GM19438 (cell line): ENCODE results near the gene TBC1D10A.

Experiments used
- ATAC-seq: cut with Tn5 transposase; IDR thresholded peaks from one replicate; pipeline ENCODE4 v1.9.1; 2021; ENCODE audit warnings: low read depth; ENCODE audit not compliant: unreplicated experiment

The TBC1D10A gene

GRCh38 chr22:30326706-30327362 lies at the start of gene TBC1D10A:
Gene TBC1D10A, minus strand, starts transcription at chr22:30326941. Its CDS starts 60 bp downstream, at chr22:30326881.
- peak; percentile 86 for ATAC-seq

GRCh38 chr22:30375312-30375849 lies 48.6 kb upstream of the TBC1D10A start:
- no peak for ATAC-seq

- ATAC-seq = no peak
Observed at GRCh38 chr22:30373331-30374325, 46.9 kb upstream of the TBC1D10A start.

- no peak for ATAC-seq
Observed at GRCh38 chr22:30372915-30373314, 46.2 kb upstream of the TBC1D10A start.

GRCh38 chr22:30371981-30372380 lies 45.2 kb upstream of the TBC1D10A start:
- no peak for ATAC-seq

- ATAC-seq = no peak
Observed at GRCh38 chr22:30371321-30371720, 44.6 kb upstream of the TBC1D10A start.

- no peak for ATAC-seq
Observed at GRCh38 chr22:30370641-30371230, 44.0 kb upstream of the TBC1D10A start.

- no peak for ATAC-seq
Observed at GRCh38 chr22:30368420-30368819, 41.7 kb upstream of the TBC1D10A start.

- ATAC-seq = no peak
Observed at GRCh38 chr22:30365891-30366290, 39.1 kb upstream of the TBC1D10A start.

GRCh38 chr22:30362651-30363281 lies 36.0 kb upstream of the TBC1D10A start:
- ATAC-seq = no peak

- ATAC-seq = no peak
Observed at GRCh38 chr22:30361916-30362650, 35.3 kb upstream of the TBC1D10A start.

GRCh38 chr22:30358541-30358940 lies 31.8 kb upstream of the TBC1D10A start:
- ATAC-seq = no peak

- no peak for ATAC-seq
Observed at GRCh38 chr22:30357650-30358215, 31.0 kb upstream of the TBC1D10A start.

- ATAC-seq = no peak
Observed at GRCh38 chr22:30357236-30357570, 30.5 kb upstream of the TBC1D10A start.

- peak; percentile 90 for ATAC-seq
Observed at GRCh38 chr22:30356449-30357235, 29.9 kb upstream of the TBC1D10A start, which contains the start of the genes CCDC157 and SF3A1. Gene CCDC157, plus strand, starts transcription at chr22:30357007. Its CDS starts 8,994 bp downstream, at chr22:30366001. Gene SF3A1, minus strand, starts transcription at chr22:30356894. Its CDS starts 102 bp downstream, at chr22:30356792.

- no peak for ATAC-seq
Observed at GRCh38 chr22:30354644-30355043, 27.9 kb upstream of the TBC1D10A start.

- ATAC-seq = no peak
Observed at GRCh38 chr22:30351226-30351625, 24.5 kb upstream of the TBC1D10A start.

- ATAC-seq = no peak
Observed at GRCh38 chr22:30348809-30349208, 22.1 kb upstream of the TBC1D10A start.

GRCh38 chr22:30348404-30348803 lies 21.7 kb upstream of the TBC1D10A start:
- no peak for ATAC-seq
